ENCODE data around the gene MPC1L. TPM values are rescaled to one million over a fixed set of nuclear protein-coding genes. Genes with fewer than 3 reads are reported as not detected.

Gene MPC1L
- total RNA-seq, 1 experiment from 2014 or later: not detected

DNA sequence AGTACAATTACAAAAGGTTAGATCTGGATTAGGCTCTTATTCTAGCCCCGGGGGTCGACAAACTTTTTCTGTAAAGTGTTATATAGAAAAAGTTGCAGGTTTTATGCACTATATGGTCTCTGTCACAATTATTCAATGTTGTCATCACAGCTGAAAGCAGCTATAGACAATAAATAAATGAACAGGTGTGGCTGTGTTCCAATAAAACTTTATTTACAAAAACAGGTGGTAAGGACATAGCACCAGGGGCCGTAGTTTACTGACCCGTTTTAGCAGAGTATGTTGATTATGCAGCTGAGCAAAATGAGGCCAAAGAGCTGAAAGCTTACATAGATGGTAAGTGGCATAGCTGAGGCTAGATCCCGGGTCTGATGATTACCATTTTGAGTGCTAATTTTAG, 37.2 kb downstream of the MPC1L start:
- CTCF ChIA-PET: no interaction called here
- in situ Hi-C loops (cut with HindIII; ENCODE audit: low pct_unique_long_range_greater_than_20kb, low sequenced_read_pairs): no loop called here

DNA sequence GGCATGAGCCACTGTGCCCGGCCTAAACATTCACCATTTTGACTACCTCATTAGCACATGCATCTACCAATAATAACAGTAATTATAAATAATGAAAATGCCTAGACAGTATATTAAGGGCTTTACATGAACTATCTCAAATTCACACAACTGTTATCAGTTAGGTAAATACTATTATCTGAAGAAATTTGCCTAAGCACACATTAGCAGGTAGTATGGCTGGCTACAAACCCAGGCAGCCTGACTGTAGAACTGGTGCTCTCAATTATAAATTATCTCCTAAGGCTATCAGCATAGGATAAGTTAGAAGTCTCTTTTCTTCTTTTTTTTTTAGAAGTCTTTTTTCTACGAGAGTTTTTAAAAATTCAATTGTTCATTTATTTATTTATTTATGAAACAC, 38.3 kb downstream of the MPC1L start:
- no TSS peak for BruUV-seq (replicated peaks)
- no peak for ATAC-seq
- intact Hi-C loops (cut with micrococcal nuclease; ENCODE audit: unreplicated experiment): no loop called here
- no peaks in the 10 kb centered on the region for H3K27me3 ChIP-seq (ENCODE audit: control insufficient read depth, insufficient read depth, low read length)
- no peak overlapping the region for H3K4me3 ChIP-seq (ENCODE audit: low read depth in 2 of 2, low read length in 2 of 2)
- TF ChIP-seq POLR2AphosphoS5 (IDR thresholded peaks at IDR 0.05; ENCODE audit: low read depth, low read length): no peak
- TF ChIP-seq SIN3A (IDR thresholded peaks at IDR 0.05; ENCODE audit: borderline replicate concordance, insufficient read depth, low read depth, low read length): no peak
- no peak for TF ChIP-seq TCF7L2 (IDR thresholded peaks at IDR 0.05; ENCODE audit: low read depth, low read length)
- TF ChIP-seq, protein P1, sequence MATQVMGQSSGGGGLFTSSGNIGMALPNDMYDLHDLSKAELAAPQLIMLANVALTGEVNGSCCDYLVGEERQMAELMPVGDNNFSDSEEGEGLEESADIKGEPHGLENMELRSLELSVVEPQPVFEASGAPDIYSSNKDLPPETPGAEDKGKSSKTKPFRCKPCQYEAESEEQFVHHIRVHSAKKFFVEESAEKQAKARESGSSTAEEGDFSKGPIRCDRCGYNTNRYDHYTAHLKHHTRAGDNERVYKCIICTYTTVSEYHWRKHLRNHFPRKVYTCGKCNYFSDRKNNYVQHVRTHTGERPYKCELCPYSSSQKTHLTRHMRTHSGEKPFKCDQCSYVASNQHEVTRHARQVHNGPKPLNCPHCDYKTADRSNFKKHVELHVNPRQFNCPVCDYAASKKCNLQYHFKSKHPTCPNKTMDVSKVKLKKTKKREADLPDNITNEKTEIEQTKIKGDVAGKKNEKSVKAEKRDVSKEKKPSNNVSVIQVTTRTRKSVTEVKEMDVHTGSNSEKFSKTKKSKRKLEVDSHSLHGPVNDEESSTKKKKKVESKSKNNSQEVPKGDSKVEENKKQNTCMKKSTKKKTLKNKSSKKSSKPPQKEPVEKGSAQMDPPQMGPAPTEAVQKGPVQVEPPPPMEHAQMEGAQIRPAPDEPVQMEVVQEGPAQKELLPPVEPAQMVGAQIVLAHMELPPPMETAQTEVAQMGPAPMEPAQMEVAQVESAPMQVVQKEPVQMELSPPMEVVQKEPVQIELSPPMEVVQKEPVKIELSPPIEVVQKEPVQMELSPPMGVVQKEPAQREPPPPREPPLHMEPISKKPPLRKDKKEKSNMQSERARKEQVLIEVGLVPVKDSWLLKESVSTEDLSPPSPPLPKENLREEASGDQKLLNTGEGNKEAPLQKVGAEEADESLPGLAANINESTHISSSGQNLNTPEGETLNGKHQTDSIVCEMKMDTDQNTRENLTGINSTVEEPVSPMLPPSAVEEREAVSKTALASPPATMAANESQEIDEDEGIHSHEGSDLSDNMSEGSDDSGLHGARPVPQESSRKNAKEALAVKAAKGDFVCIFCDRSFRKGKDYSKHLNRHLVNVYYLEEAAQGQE (IDR thresholded peaks at IDR 0.05; ENCODE audit: insufficient read depth in 1 of 2, low read depth in 2 of 2, low read length in 1 of 2): no peak
- TF ChIP-seq, protein P2, sequence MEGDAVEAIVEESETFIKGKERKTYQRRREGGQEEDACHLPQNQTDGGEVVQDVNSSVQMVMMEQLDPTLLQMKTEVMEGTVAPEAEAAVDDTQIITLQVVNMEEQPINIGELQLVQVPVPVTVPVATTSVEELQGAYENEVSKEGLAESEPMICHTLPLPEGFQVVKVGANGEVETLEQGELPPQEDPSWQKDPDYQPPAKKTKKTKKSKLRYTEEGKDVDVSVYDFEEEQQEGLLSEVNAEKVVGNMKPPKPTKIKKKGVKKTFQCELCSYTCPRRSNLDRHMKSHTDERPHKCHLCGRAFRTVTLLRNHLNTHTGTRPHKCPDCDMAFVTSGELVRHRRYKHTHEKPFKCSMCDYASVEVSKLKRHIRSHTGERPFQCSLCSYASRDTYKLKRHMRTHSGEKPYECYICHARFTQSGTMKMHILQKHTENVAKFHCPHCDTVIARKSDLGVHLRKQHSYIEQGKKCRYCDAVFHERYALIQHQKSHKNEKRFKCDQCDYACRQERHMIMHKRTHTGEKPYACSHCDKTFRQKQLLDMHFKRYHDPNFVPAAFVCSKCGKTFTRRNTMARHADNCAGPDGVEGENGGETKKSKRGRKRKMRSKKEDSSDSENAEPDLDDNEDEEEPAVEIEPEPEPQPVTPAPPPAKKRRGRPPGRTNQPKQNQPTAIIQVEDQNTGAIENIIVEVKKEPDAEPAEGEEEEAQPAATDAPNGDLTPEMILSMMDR (IDR thresholded peaks at IDR 0.05): no peak
- no peaks in the 10 kb centered on the region; the same call in 1 of the 2 replicates for H3K36me3 ChIP-seq (ENCODE audit: control insufficient read depth, insufficient read depth, low read length)
- no peak overlapping the region for H3K27ac ChIP-seq (ENCODE audit: low read length)
- ChIA-PET CTCF (no interaction called here), POLR2A (no interaction called here)
- in situ Hi-C loops (cut with HindIII; ENCODE audit: low pct_unique_long_range_greater_than_20kb, low sequenced_read_pairs): no loop called here
- no peak for DNase-seq (ENCODE audit: low read depth, low spot score)
- no peaks in the 10 kb centered on the region for H3K4me1 ChIP-seq (ENCODE audit: control insufficient read depth, insufficient read depth, low read length)
- H3K9me3 ChIP-seq (ENCODE audit: control insufficient read depth, insufficient read depth, low read depth, low read length): no peaks in the 10 kb centered on the region

More for the DNA sequence above, 37.2 kb downstream of the MPC1L start:
- BruUV-seq (replicated peaks): no TSS peak
- DNase-seq (ENCODE audit: low read depth, low spot score): no peak
- TF ChIP-seq TCF7L2 (IDR thresholded peaks at IDR 0.05; ENCODE audit: low read depth, low read length) (no peak), POLR2AphosphoS5 (IDR thresholded peaks at IDR 0.05; ENCODE audit: low read depth, low read length) (no peak), SIN3A (IDR thresholded peaks at IDR 0.05; ENCODE audit: borderline replicate concordance, insufficient read depth, low read depth, low read length) (no peak)
- TF ChIP-seq, protein P2 (IDR thresholded peaks at IDR 0.05): no peak
- TF ChIP-seq, protein P1 (IDR thresholded peaks at IDR 0.05; ENCODE audit: insufficient read depth in 1 of 2, low read depth in 2 of 2, low read length in 1 of 2): no peak
- Histone ChIP-seq H3K27ac (ENCODE audit: low read length) (no peak overlapping the region), H3K36me3 (ENCODE audit: control insufficient read depth, insufficient read depth, low read length) (no peaks in the 10 kb centered on the region; the same call in 1 of the 2 replicates), H3K4me3 (ENCODE audit: low read depth in 2 of 2, low read length in 2 of 2) (no peak overlapping the region), H3K27me3 (ENCODE audit: control insufficient read depth, insufficient read depth, low read length) (no peaks in the 10 kb centered on the region), H3K4me1 (ENCODE audit: control insufficient read depth, insufficient read depth, low read length) (no peaks in the 10 kb centered on the region), H3K9me3 (ENCODE audit: control insufficient read depth, insufficient read depth, low read depth, low read length) (no peaks in the 10 kb centered on the region)
- no peak for ATAC-seq
- POLR2A ChIA-PET: no interaction called here
- intact Hi-C loops (cut with micrococcal nuclease; ENCODE audit: unreplicated experiment): no loop called here
